GM21515 (cell line): ENCODE data around the gene IFIT2.
"Not testable (repeated sequence)": the region's sequence is repeated elsewhere in the genome, so short reads cannot be mapped to it uniquely, and the experiment has no call there.

Source experiments
- ATAC-seq: cut with Tn5 transposase; IDR thresholded peaks from one replicate; pipeline ENCODE4 v1.9.1; 2021; ENCODE audit not compliant: unreplicated experiment

The IFIT2 gene

GRCh38 chr10:89301721-89302445 lies at the start of gene IFIT2:
IFIT2 (plus strand) TSS chr10:89302046; CDS start chr10:89302124, 78 bp downstream.
- ATAC-seq, result peak; percentile 60

- no peak for ATAC-seq
Measured at GRCh38 chr10:89252225-89252585, 49.6 kb upstream of the IFIT2 start.

- not testable (repeated sequence) for ATAC-seq
Measured at GRCh38 chr10:89255091-89255579, 46.7 kb upstream of the IFIT2 start.

- no peak for ATAC-seq
Measured at GRCh38 chr10:89255793-89256192, 46.1 kb upstream of the IFIT2 start.

GRCh38 chr10:89256340-89256739 lies 45.5 kb upstream of the IFIT2 start:
- ATAC-seq, result no peak

- no peak for ATAC-seq
Measured at GRCh38 chr10:89256962-89257361, 44.9 kb upstream of the IFIT2 start.

GRCh38 chr10:89257581-89257980 lies 44.3 kb upstream of the IFIT2 start:
- no peak for ATAC-seq

- ATAC-seq, result no peak
Measured at GRCh38 chr10:89258881-89259280, 43.0 kb upstream of the IFIT2 start.

- ATAC-seq, result no peak
Measured at GRCh38 chr10:89262086-89263051, 39.5 kb upstream of the IFIT2 start.

GRCh38 chr10:89263091-89263490 lies 38.8 kb upstream of the IFIT2 start:
- ATAC-seq, result no peak

- ATAC-seq, result no peak
Measured at GRCh38 chr10:89263531-89263930, 38.3 kb upstream of the IFIT2 start.

- no peak for ATAC-seq
Measured at GRCh38 chr10:89266721-89267453, 35.0 kb upstream of the IFIT2 start.

GRCh38 chr10:89269433-89270152 lies 32.3 kb upstream of the IFIT2 start:
- ATAC-seq, result no peak

GRCh38 chr10:89270153-89270483 lies 31.7 kb upstream of the IFIT2 start:
- ATAC-seq, result no peak

GRCh38 chr10:89271532-89271931 lies 30.3 kb upstream of the IFIT2 start:
- no peak for ATAC-seq

- ATAC-seq, result no peak
Measured at GRCh38 chr10:89273680-89274079, 28.2 kb upstream of the IFIT2 start.

GRCh38 chr10:89274928-89275327 lies 26.9 kb upstream of the IFIT2 start:
- no peak for ATAC-seq

- no peak for ATAC-seq
Measured at GRCh38 chr10:89275383-89275782, 26.5 kb upstream of the IFIT2 start.

- no peak for ATAC-seq
Measured at GRCh38 chr10:89278034-89278535, 23.8 kb upstream of the IFIT2 start.

GRCh38 chr10:89278900-89279392 lies 22.9 kb upstream of the IFIT2 start:
- no peak for ATAC-seq
